Muscle of back (tissue), 11 donors: Measurements from ENCODE around the gene YES1. TPM values are rescaled to one million over a fixed set of nuclear protein-coding genes. Genes with fewer than 3 reads are reported as not detected.
A peak's percentile ranks its signal among the peaks of the same experiment; 100 is the strongest.
"Not testable (repeated sequence)": the region's sequence is repeated elsewhere in the genome, so short reads cannot be mapped to it uniquely, and the experiment has no call there.

Source experiments
- DNase-seq, 3 donors: peaks; one replicate each; pipeline versions ENCODE4 v3.0.0 to v3.0.0-alpha.2; 2013
- polyA plus RNA-seq, 10 donors: library from polyadenylated mRNA; unstranded; fragments of 120-200 nt; gene quantifications; one replicate each; pipeline ENCODE4 v1.2.1, GENCODE V29; 2013; ENCODE audit not compliant: insufficient read length in 10 of 10

YES1 gene
- polyA plus RNA-seq, 10 donors, result 47.7 to 72.0 (median 53.5) TPM

DNA sequence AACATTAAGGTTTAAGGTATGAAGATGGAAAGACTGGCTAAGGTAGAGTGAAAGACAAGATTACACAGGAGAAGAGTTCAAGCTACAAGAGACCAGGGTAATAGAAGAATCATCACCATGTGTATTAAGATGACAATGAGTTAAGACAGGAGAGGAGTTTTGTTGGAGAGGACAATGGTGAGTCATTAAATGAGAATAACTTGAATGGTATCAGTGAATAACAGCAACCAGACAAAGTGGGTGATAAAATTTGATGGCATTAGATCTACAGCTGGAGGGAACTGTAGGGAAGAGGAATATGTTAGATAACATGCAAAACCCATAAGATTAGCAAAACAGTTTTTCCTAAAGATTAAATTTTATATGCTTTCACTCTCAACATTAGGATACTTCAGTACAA is 80.9 kb downstream of the YES1 start:
- DNase-seq, result no peak

DNA sequence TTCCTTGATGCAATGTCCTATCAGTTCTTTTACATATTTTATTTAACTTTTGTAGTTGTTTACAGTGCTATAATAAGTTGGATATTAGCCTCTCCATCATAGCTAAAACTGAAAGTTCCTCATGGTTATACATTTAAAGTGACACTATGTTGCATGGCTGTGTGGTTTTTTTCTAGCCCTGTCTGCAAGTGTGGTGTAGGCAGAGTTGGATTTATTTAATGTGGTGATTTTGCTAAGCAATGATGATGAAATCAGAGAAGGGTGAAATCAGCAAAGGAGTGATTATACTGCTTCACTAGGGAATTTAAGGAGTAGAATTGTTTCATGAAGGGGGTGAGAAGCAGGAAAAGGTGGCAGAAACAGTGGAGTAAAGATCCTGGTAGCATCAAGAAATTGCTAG is 81.3 kb downstream of the YES1 start:
- no peak for DNase-seq

DNA sequence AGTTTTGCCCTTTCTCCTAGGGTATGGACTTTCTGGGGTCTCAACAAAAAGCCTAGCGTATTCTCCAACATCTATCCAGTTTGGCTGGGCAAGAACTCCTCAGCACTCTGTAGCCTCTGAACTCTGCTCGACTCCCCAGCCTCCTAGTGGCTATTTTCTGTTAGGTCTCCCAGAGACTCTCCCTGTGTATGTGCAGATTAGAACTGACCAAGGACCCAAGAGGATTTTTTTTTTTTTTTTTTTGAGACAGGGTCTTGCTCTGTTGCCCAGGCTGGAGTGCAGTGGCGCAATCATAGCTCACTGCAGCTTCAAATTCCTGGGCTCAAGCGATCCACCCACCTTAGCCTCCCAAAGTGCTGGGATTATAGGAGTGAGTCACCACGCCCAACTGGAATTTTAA is 81.9 kb downstream of the YES1 start:
- DNase-seq, result not testable (repeated sequence)

DNA sequence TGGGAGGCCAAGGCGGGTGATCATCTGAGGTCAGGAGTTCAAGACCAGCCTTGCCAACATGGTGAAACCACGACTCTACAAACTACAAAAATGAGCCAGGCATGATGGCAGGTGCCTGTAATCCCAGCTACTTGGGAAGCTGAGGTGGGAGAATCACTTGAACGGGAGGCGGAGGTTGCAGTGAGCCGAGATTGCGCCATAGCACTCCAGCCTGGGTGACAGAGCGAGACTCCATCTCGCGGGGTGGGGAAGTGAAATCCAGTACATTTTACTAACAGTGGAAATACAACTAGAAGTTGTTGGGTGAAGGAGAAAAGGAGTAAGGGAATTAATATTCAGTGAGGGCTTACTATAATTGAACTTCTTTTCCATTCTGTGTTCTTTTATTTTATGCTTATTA is 86.4 kb downstream of the YES1 start:
- no peak for DNase-seq

DNA sequence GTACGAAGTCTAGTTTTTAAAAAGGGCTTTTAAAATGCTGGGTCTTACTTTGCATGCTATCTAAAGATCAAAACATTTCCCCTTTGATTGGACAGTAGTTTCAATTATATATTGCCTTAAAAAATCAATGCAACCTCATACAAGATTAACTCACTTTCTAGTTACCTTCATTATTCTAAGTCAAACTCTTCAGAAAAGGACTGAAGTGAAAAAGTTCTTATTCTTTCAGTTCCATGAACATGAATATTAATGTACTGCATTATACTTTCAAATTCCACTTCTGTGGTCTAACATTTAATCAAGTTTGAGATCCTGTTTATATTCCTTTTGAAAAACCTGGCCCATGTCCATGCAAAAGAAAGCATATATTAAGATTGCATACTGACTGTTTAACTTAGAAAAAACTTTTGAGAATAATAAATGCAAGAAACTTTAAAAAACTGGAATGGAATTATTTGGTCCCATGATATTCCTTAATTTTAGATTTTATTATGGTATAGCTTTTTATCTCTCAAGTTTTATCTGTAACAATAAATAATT is 88.4 kb downstream of the YES1 start:
- DNase-seq, result no peak

DNA sequence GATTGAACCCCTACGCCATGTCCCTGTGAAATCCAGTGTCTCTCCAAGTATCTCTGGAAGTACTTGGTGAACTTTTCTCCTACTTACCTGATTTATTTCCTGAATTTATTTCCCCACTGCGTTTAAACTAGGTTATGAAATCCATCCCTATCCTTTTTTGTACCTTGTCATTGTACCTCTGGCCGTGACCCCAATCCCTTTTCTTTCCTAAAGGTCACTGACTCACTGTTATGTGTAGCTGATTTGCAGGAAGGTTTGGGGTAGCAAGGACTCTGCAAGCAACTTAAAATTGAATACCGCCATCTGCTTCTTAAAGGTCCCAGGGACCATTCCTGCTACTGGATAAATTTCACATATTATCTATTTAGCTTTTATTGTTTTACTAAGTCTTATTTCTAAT is 95.0 kb downstream of the YES1 start:
- no peak for DNase-seq

DNA sequence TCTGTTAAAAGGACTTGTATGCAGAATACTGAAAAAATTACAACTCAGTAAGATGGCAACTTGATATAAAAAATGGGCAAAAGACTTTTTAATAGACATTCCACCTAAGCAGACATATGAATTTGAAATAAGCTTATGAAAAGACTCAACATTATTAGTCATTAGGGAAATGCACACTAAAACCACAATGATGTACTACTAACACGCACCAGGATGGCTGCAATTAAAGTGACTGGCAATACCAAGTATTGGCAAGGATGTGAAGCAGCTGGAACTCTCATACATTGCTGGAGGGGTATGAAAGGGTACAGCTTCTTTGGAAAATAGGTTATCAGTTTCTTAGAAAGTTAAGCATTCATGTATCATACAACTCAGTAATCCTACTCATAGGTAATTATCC is 96.4 kb downstream of the YES1 start:
- peak in 1 of 3 donors; percentile 9 for DNase-seq

DNA sequence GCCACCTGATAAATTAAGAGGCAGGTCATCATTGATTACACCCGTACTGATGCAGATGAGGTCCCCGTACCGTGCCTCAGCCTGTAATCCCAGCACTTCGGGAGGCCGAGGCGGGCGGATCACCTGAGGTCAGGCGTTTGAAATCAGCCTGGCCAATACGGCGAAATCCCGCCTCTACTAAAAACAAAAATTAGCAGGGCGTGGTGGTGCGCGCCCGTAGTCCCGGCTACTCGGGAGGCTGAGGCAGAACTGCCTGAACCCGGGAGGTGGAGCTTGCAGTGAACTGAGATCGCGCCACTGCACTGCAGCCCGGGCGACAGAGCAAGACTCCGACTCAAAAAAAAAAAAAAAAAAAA is 98.9 kb downstream of the YES1 start:
- no peak for DNase-seq

DNA sequence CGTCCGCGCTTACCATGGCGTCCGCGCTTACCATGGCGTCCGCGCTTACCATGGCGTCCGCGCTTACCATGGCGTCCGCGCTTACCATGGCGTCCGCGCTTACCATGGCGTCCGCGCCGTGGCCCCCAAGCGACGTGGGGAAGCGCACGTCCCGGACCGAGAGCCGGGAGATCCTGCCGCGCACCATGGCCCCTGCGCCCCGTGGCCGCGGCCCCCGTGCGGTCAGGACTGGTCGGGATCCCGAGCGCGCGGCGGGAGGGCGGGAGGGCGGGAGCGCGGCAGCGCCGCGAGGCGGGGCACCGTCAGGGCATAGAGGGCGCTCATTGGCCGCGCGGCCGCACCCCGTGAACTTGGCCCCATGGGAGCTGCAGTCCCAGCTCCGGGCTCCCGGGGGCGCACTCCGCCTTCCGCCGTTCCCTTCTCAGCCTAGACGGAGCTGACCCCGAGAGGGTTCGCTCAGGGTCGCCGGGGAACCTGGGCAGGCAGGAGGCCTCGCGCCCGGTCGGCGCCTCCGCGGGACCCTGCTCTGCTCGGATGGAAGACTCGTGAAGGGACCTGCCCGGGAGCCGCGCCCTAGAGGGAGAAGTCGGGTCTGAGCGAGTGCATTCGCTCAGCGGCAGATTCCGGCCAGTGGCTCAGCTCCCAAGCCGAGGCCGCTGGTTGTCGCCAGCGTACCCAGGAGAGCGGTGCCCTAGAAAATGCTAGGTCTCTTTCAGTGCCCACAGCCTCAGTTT is 99.5 kb downstream of the YES1 start, which contains the start of gene ENOSF1:
Gene ENOSF1 (minus strand): TSS at position 230 of the 734 bp plus-strand sequence. CDS start 43 bp downstream, at position 187.
- DNase-seq, result peak; percentile 73 to 92 (median 85)

DNA sequence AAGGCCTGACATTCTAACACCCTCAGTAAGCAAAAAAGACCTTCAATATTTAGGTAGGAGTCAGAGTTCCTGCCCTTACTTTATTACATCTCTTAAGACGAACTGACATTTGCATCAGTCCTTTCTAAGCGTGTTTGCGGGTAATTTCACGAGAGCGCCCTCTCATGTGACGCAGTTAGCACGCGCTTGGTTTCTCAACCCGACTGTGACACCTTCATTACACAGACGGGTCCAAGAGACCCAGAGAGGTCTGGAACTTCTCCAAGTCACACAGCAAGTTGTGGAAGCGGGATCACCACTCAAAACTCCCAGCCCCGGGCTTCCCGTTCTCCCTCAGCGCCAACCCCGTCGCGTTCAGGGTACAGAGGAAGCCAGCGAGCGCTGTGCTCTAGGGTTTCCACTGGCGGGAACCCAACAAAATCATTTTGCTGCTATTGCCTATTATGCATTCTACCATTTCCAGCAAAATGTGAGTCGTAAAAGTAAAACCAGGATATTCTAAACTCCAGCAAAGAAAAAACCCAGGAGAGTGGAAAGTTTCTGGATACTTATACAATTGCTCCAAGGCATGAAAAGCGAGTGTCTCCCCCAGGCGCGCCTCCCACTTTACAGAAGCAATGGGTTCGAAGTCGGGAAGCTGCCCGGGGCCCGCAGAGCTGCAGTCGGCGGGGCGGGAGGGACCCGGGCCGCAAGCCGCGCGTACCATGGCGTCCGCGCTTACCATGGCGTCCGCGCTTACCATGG is 100.2 kb downstream of the YES1 start:
- DNase-seq, result peak; percentile 74 to 89 (median 76)

DNA sequence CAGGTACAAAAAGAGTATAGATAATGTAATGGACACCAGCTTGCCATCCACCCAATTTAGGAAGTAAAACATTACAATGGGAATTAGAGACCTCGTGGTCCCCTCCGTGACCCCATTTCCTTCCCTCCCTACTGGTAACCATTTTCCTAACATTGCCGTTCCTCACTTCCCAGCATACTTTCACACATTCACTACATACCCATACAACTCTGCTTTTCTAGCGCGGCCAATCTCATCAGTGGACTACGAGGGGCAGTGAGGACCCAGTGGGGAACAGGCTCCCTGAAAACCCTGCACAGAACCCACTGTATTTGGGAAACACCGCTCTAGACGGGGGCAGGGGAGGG is 100.8 kb downstream of the YES1 start:
- DNase-seq, result no peak

DNA sequence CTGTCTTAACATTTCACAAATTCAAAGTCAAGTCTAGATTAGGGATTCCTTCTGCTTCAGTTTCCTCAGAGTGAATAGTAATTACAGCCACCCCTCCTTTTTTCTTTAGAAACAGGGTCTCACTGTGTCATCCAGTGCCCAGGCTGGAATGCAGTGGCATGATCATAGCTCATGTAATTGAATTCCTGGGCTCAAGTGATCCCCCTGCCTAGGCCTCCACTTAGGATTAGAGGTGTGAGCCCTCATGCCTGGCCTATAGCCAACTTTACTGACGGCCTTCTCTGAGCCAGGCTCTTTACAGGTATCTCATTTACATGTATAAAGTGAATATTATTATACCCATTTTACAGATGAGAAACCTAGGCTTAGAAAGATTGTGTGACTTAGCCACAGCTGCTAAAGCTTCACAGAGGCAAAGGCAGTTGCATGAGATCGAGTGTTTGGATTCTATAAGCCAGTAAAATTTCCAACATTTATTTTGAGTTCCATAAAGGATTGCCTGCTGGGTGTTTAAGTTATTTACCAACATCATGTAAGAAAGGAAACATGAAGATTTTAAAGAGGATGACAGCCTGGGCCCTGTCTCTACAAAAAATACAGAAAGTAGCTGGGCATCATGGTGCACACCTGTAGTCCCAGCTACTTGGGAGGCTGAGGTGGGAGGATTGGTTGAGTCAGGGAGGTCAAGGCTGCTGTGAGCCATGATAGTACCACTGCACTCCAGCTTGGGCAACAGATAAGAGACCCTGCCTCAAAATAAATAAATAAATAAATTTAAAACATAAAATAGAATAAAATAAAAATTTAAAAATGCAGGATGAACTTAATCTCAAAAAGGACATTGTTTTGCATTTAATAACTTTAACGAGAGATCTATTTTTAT is 101.4 kb downstream of the YES1 start:
- DNase-seq, result no peak

DNA sequence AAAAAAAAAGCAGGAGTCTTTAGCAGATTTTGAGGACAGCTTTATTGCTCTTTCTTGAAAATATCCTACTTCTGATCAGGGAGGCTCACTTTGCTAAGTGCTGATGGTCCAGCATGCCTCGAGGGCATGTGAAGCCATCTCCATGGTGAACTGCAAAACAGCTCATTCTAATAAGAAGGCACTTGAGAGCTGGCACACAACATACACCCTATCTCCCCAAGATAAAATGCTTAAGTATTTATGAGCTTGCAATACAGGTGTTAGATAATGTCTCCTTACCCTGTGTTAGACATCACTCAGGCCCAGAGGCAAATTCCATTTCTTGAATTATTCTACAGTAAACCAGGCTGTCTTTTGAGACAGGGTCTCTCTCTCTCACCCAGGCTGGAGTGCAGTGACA is 102.3 kb downstream of the YES1 start:
- no peak for DNase-seq

DNA sequence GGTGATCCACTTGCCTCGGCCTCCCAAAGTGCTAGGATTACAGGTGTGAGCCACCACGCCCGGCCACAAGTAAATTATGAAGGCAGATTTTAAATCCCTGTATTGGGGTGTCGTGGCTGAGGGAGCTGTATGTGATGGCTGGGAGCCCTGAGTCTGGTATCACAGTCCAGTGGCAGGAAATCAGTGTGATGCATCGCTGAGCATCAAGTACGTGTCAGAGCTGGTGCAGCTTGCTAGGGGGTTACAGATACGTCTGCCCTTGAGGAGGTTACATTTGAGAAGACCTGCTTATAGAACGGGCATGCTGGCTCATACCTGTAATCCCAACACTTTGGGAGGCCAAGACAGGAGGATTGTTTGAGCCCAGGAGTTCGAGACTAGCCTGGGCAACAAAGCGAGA is 103.9 kb downstream of the YES1 start:
- no peak for DNase-seq

DNA sequence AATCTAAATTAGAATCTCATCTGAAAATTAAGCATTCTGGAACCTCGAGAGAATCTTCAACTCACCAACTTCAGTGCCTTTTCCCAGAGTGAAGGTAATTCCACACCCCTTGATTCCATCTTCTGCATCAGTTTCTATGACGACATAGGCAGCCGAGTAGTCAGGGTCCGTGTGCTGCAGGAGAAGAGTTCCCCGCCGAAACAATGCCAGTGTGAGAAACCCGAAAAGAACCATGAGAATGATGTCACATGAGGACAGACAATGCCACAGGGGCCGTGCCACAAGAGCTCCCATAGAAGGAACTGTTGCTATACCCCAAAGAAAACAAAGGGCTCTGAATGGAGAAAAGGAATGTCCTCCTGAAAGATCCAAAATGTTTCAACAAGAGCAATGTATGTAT is 105.6 kb downstream of the YES1 start:
- DNase-seq, result no peak

DNA sequence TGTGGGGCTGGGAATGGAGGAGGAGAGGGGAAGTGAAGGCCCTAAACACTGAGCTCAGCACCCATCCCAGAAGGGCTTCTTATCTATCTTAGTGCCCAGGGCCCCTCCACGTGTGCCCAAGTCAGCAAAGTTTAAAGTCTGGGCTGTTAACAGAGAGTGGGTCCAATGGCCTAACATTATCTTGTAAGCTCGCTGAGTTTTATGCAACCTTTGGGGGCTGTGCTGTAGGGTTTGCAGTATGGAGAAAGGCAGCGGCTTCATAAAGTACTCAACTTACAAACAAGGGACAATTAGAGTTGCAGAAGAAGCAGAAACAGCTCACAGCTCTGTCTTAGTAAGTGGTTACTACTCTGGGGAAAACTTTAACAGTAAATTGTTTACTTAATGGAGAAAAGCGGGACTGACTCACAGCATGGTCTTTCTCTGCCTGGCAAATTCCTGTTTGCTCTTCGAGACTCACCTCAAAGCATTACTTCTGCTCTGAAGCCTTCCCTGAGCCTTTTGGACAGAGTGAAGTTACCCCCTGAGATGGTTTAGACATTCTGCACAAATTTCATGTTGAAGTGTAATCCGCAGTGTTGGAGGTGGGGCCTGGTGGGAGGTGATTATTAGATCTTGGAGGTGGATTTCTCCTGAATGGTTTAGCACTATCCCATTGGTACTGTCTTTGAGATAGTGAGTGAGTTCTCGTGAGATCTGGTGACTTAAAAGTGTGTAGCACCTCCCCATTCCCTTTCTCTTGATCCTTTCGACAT is 108.7 kb downstream of the YES1 start:
- DNase-seq, result peak in 1 of 3 donors; percentile 21

DNA sequence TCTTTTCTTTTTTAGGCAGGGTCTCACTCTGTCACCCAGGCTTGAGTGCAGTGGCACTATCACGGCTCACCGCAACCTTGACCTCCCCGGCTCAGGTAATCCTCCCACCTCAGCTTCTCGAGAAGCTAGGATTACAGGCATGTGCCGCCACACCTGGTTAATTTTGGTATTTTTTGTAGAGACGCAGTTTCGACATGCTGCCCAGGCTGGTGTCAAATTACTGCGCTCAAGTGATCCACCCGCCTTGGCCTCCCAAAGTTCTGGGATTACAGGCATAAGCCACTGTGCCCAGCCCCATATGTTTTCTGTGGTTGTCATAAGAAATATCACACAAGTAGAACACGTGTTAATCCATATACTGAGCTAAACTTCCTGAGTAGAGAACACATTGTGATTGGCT is 114.2 kb downstream of the YES1 start:
- DNase-seq, result no peak

DNA sequence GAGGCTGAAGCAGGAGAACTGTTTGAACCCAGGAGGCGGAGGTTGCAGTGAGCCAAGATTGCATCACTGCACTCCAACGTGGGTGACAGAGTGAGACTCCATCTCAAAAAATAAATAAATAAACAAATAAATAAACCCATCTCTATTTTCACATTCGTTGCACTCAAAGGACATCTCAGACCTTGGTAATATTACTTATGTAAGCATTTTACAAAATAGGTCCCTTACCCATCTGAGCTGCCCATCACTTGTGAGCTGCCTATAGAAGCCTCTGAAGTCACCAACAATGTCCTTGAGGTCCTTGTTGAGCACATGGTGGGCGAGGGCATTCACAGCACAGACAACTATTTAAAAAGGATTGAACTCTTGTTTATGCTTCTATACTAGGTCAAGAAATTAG is 115.0 kb downstream of the YES1 start:
- DNase-seq, result no peak

DNA sequence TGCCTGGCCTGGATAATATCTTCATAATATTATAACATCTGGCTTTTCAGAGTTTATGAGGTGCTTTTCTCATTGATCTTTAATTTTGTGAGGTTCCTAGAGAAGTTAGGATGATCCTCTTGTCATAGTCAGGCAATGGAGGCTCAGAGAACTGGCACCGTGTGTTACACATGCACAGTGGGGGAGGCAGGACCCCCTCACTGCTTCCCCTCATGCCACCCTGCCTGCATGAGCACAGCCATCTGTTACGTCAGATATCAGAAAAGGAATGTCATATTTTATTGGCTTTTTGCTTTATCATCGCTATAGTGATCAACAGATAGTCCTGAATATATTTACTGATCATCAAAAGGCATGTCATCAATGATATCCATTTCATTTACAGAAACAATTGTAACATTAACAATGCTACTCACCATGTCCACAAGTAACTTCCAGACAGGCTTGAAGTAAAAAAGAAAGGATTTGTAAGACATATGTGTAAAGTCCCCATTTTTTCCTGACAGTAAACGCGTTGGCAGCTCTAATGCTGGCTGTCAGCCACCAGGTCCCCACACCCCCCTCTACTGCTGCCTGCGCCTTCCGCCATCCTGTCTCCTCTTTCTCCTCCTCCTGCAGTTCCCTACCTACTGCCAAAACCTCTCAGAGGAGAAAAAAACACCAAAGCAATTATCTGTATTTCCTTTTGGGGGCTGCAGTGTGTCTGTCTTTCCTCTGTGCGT is 118.4 kb downstream of the YES1 start:
- DNase-seq, result peak in 1 of 3 donors; percentile 10

DNA sequence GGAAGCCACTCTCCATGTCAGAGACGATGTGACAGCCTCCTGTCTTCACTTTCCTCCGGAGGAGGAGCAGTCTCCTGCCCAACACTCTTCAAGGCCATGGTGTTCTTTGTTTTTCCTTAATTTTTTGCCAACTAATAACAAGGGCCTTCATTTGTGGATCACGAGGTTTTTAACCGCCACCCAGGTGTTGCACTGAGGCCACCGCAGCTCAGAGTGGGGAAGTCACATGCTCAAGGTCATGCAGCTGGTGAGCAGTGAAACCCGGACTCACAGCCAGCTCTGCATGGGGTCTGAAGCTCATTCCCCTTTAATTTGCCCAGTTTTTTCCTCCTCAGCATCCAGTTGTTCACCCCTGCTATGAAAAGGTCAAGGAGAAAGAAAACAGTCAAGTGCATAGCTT is 119.2 kb downstream of the YES1 start:
- DNase-seq, result no peak

DNA sequence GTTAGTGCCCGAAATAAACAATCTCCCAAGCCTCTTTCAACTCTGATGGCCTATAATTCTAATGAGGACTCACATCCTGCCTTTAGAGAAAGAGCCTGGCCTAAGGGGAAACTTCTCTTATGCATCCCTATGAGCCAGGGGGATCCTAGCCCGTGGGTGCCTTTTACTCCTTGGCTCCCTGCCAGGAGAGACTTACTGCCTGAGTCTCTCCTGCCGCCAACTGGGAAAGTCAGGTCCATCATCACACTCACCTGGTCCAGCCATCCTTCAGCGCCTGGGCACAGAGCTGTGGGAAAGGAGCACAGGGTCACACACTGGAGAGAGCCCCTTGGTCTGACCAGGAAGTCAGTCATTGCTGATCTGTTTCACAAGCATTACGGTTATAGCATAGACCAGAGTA is 123.7 kb downstream of the YES1 start:
- no peak for DNase-seq
